Panc1 (cell line): ENCODE measurements around the gene CA5A.
"Not testable (repeated sequence)": the region's sequence is repeated elsewhere in the genome, so short reads cannot be mapped to it uniquely, and the experiment has no call there.

ENCODE experiments used
- POLR2AphosphoS5 ChIP-seq: IDR thresholded peaks from 2 replicates; pipeline ENCODE4 v1.6.1; 2012; ENCODE audit warnings: mild to moderate bottlenecking, low read depth, low read length, moderate library complexity
- TF ChIP-seq, protein P1 (sequence below): fragments of 450-650 bp; IDR thresholded peaks from 2 replicates; pipeline ENCODE4 v1.5.1; 2017; ENCODE audit warnings: mild to moderate bottlenecking
- TF ChIP-seq, protein P2 (sequence below), 2 experiments: IDR thresholded peaks; 2 replicates each; pipeline ENCODE4 v1.6.1; 2011 to 2012; ENCODE audit warnings: low read depth in 2 of 2, control low read depth in 1 of 2, low read length in 1 of 2, mild to moderate bottlenecking in 1 of 2, moderate library complexity in 1 of 2; ENCODE audit not compliant: insufficient read depth in 1 of 2

DNA sequence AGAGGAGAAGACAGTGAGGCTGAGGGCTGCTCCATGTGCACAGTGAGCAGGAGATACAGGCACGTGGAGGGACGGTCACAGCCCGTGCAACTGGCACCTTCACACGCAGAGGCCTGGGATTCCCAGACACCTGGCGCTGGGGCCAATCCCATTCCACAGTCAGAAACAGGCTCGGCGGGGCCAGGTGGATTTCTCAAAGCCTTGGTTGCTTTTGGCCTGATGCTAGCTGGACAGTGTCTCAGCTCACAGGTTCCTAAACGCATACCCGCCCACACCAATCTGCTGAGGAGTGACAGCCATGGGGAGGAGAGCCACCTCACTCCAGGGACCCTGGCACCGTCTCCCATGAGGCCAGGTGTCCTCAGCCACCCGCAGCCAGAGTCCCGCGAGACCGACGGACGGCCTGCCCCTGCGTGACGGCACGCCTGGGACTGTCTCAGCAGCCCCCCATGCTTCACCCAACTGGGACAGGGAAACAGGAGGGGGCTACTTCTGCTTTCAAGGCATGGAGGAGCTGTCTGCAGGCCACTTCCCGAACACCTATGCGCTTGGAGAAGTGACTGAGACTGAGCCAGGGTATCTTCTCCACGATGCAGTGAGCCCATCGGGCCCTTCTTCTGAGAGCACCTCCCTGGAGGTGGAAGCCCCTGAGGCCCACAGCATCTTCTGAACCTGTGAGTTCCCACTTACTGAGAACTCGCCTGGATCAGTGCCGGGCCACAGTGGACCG, 73.6 kb downstream of the CA5A start:
- TF ChIP-seq, protein P1, sequence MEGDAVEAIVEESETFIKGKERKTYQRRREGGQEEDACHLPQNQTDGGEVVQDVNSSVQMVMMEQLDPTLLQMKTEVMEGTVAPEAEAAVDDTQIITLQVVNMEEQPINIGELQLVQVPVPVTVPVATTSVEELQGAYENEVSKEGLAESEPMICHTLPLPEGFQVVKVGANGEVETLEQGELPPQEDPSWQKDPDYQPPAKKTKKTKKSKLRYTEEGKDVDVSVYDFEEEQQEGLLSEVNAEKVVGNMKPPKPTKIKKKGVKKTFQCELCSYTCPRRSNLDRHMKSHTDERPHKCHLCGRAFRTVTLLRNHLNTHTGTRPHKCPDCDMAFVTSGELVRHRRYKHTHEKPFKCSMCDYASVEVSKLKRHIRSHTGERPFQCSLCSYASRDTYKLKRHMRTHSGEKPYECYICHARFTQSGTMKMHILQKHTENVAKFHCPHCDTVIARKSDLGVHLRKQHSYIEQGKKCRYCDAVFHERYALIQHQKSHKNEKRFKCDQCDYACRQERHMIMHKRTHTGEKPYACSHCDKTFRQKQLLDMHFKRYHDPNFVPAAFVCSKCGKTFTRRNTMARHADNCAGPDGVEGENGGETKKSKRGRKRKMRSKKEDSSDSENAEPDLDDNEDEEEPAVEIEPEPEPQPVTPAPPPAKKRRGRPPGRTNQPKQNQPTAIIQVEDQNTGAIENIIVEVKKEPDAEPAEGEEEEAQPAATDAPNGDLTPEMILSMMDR, result not testable (repeated sequence)
- TF ChIP-seq, protein P2, sequence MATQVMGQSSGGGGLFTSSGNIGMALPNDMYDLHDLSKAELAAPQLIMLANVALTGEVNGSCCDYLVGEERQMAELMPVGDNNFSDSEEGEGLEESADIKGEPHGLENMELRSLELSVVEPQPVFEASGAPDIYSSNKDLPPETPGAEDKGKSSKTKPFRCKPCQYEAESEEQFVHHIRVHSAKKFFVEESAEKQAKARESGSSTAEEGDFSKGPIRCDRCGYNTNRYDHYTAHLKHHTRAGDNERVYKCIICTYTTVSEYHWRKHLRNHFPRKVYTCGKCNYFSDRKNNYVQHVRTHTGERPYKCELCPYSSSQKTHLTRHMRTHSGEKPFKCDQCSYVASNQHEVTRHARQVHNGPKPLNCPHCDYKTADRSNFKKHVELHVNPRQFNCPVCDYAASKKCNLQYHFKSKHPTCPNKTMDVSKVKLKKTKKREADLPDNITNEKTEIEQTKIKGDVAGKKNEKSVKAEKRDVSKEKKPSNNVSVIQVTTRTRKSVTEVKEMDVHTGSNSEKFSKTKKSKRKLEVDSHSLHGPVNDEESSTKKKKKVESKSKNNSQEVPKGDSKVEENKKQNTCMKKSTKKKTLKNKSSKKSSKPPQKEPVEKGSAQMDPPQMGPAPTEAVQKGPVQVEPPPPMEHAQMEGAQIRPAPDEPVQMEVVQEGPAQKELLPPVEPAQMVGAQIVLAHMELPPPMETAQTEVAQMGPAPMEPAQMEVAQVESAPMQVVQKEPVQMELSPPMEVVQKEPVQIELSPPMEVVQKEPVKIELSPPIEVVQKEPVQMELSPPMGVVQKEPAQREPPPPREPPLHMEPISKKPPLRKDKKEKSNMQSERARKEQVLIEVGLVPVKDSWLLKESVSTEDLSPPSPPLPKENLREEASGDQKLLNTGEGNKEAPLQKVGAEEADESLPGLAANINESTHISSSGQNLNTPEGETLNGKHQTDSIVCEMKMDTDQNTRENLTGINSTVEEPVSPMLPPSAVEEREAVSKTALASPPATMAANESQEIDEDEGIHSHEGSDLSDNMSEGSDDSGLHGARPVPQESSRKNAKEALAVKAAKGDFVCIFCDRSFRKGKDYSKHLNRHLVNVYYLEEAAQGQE (IDR thresholded peaks at IDR 0.05; ENCODE audit: insufficient read depth in 1 of 2, low read depth in 2 of 2, low read length in 1 of 2), result not testable (repeated sequence)
- TF ChIP-seq POLR2AphosphoS5, result not testable (repeated sequence)
